HEK293 (cell line): ENCODE data around the gene PRCC.

Experiments used
- CTCF ChIA-PET: fragments of 350-600 bp; formaldehyde crosslinking; extraction: SDS; loops from one replicate; lab custom pipeline; 2021; ENCODE audit warnings: antibody characterized with exemption; lab: Yijun Ruan, JAX
- POLR2A ChIA-PET: fragments of 300-600 bp; formaldehyde crosslinking; extraction: SDS; loops from one replicate; lab custom pipeline; 2020; ENCODE audit warnings: antibody characterized with exemption, inconsistent platforms; lab: Yijun Ruan, JAX
- H3K27ac ChIP-seq: fragments of 200-500 bp; sonication (Bioruptor generic); 2 replicates; pipeline ENCODE4 v1.5.1; 2014; ENCODE audit warnings: low read depth, low read length, control low read depth, inconsistent platforms; ENCODE audit errors: extremely low read depth
- H3K36me3 ChIP-seq, 2 experiments: fragments of 200-500 bp in 1 of 2; sonication (Bioruptor generic) in 1 of 2; 1 replicate in 1 of 2; 2 replicates in 1 of 2; pipeline ENCODE4 v1.5.1; 2014 to 2017; ENCODE audit warnings: inconsistent platforms in 2 of 2, low read length in 2 of 2; ENCODE audit not compliant: control insufficient read depth in 2 of 2, insufficient read depth in 1 of 2
- H3K4me1 ChIP-seq: fragments of 200-500 bp; sonication (Bioruptor generic); 2 replicates; pipeline ENCODE4 v1.5.1; 2014; ENCODE audit warnings: mild to moderate bottlenecking, low read length, inconsistent platforms; ENCODE audit not compliant: control insufficient read depth, insufficient read depth
- H3K4me3 ChIP-seq: 2 replicates; pipeline ENCODE4 v1.5.1; 2011; ENCODE audit warnings: low read depth, mild to moderate bottlenecking, control low read depth, low read length, moderate library complexity
- H3K9me3 ChIP-seq: fragments of 200-500 bp; sonication (Bioruptor generic); 2 replicates; pipeline ENCODE4 v1.5.1; 2014; ENCODE audit warnings: low read depth, low read length, inconsistent platforms; ENCODE audit not compliant: control insufficient read depth, insufficient read depth
- KLF1 ChIP-seq: fragments of 450-650 bp; formaldehyde crosslinking; IDR thresholded peaks from 2 replicates; pipeline ENCODE4 v1.5.1; 2016; ENCODE audit warnings: missing biosample characterization, missing genetic modification characterization
- KLF16 ChIP-seq: fragments of 450-650 bp; formaldehyde crosslinking; IDR thresholded peaks from 2 replicates; pipeline ENCODE4 v1.5.1; 2017; ENCODE audit warnings: missing biosample characterization, missing genetic modification characterization
- MEIS1 ChIP-seq: sonication (generic); formaldehyde crosslinking; IDR thresholded peaks from 2 replicates; pipeline ENCODE4 v1.8.1; 2022; ENCODE audit warnings: missing genetic modification reagents, mild to moderate bottlenecking, borderline replicate concordance
- PRDM1 ChIP-seq: fragments of 450-650 bp; formaldehyde crosslinking; IDR thresholded peaks from 2 replicates; pipeline ENCODE4; 2016; ENCODE audit warnings: missing biosample characterization, missing genetic modification characterization
- PRDM2 ChIP-seq: fragments of 450-650 bp; formaldehyde crosslinking; IDR thresholded peaks from 2 replicates; pipeline ENCODE4 v1.5.1; 2016; ENCODE audit warnings: missing biosample characterization, missing genetic modification characterization, borderline replicate concordance
- SP2 ChIP-seq: fragments of 450-650 bp; formaldehyde crosslinking; IDR thresholded peaks from 2 replicates; pipeline ENCODE4 v1.5.1; 2016; ENCODE audit warnings: missing biosample characterization, missing genetic modification characterization
- TCF7L2 ChIP-seq: IDR thresholded peaks from 2 replicates; pipeline ENCODE4 v1.6.1; 2011; ENCODE audit warnings: low read depth, mild to moderate bottlenecking, inconsistent platforms, low read length, moderate library complexity, borderline replicate concordance
- ZBTB1 ChIP-seq: fragments of 450-650 bp; formaldehyde crosslinking; IDR thresholded peaks from 2 replicates; pipeline ENCODE4 v1.5.1; 2016; ENCODE audit warnings: missing biosample characterization, missing genetic modification characterization
- ZBTB10 ChIP-seq: fragments of 450-650 bp; formaldehyde crosslinking; IDR thresholded peaks from 2 replicates; pipeline ENCODE4 v1.5.1; 2016; ENCODE audit warnings: missing biosample characterization, missing genetic modification characterization
- ZBTB11 ChIP-seq: fragments of 450-650 bp; formaldehyde crosslinking; conservative IDR thresholded peaks from 2 replicates; pipeline ENCODE4 v1.5.1; 2016; ENCODE audit warnings: low read depth, missing biosample characterization, missing genetic modification characterization
- ZFP37 ChIP-seq: fragments of 450-650 bp; formaldehyde crosslinking; IDR thresholded peaks from 2 replicates; pipeline ENCODE4 v1.5.1; 2016; ENCODE audit warnings: missing biosample characterization, missing genetic modification characterization
- ZNF10 ChIP-seq: fragments of 450-650 bp; formaldehyde crosslinking; IDR thresholded peaks from 2 replicates; pipeline ENCODE4 v1.5.1; 2017; ENCODE audit warnings: missing biosample characterization, missing genetic modification characterization
- ZNF114 ChIP-seq: fragments of 450-650 bp; formaldehyde crosslinking; IDR thresholded peaks from 2 replicates; pipeline ENCODE4 v1.5.0; 2017; ENCODE audit warnings: missing biosample characterization, missing genetic modification characterization
- ZNF155 ChIP-seq: fragments of 450-650 bp; formaldehyde crosslinking; IDR thresholded peaks from 2 replicates; pipeline ENCODE4 v1.5.1; 2016; ENCODE audit warnings: missing biosample characterization, missing genetic modification characterization
- ZNF157 ChIP-seq: fragments of 450-650 bp; formaldehyde crosslinking; IDR thresholded peaks from 2 replicates; pipeline ENCODE4 v1.5.1; 2016; ENCODE audit warnings: missing biosample characterization, missing genetic modification characterization
- ZNF266 ChIP-seq: fragments of 450-650 bp; formaldehyde crosslinking; IDR thresholded peaks from 2 replicates; pipeline ENCODE4 v1.5.1; 2016; ENCODE audit warnings: missing biosample characterization, missing genetic modification characterization, low read depth
- ZNF366 ChIP-seq: fragments of 450-650 bp; formaldehyde crosslinking; conservative IDR thresholded peaks from 2 replicates; pipeline ENCODE4 v1.5.1; 2016; ENCODE audit warnings: missing biosample characterization, missing genetic modification characterization
- ZNF433 ChIP-seq: fragments of 450-650 bp; formaldehyde crosslinking; IDR thresholded peaks from 2 replicates; pipeline ENCODE4 v1.5.1; 2016; ENCODE audit warnings: missing biosample characterization, missing genetic modification characterization, low read depth
- ZNF48 ChIP-seq: fragments of 450-650 bp; formaldehyde crosslinking; IDR thresholded peaks from 2 replicates; pipeline ENCODE4 v1.5.1; 2016; ENCODE audit warnings: missing biosample characterization, missing genetic modification characterization
- ZNF629 ChIP-seq: fragments of 450-650 bp; formaldehyde crosslinking; IDR thresholded peaks from 2 replicates; pipeline ENCODE4 v1.5.1; 2017; ENCODE audit warnings: missing biosample characterization, missing genetic modification characterization
- ZNF707 ChIP-seq: fragments of 450-650 bp; formaldehyde crosslinking; IDR thresholded peaks from 2 replicates; pipeline ENCODE4 v1.5.1; 2016; ENCODE audit warnings: missing biosample characterization, missing genetic modification characterization
- ZSCAN16 ChIP-seq: fragments of 450-650 bp; formaldehyde crosslinking; IDR thresholded peaks from 2 replicates; pipeline ENCODE4 v1.5.1; 2016; ENCODE audit warnings: missing biosample characterization, missing genetic modification characterization
- TF ChIP-seq, protein P1 (sequence below): fragments of 450-650 bp; formaldehyde crosslinking; IDR thresholded peaks from 2 replicates; pipeline ENCODE4 v1.5.1; 2016; ENCODE audit warnings: missing biosample characterization, missing genetic modification characterization

PRCC gene

DNA sequence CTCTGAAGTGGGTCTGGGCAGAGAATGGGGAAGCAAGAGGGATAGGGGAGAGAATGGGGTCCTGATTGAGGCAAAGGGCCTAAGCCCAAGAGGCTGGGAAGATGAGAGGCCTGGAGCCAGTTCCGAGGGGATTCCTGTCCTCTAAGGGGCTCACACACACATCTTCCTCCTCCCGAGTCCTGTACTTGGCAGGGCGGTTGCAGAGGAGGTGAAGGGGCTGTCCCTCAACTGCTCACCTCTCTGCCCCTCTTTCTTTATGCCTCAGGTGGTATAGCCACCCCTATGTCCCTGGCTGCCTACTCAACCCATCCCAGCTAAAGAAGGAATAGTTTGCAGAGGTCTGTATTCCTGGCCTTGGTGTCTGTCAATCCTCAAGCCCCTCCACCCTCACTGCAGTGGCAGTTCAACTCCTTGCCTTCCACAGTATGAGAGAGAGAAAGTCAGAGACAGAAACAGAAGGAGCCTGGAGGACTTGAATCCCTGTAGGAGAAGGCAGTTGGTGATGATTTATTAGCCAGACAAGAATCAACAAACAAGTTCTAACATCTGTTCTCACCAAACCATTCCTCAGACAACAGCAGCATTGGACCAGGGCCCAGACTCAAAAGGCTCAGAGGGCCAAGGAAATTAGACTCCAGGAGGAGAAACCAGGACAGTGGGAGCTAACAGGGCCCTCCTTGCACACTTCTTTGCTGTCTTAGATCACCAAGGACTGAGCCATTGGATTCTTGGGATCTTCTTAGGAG is 38.6 kb downstream of the PRCC start:
- peak overlapping the region; percentile 19 for H3K27ac ChIP-seq
- H3K4me1 ChIP-seq = no peaks in the 10 kb centered on the region
- peaks cover 0 to 22% of the 10 kb centered on the region in 2 experiments; a peak in 1 of 3 replicates for H3K36me3 ChIP-seq
- no peak overlapping the region for H3K4me3 ChIP-seq
- CTCF ChIA-PET = interaction anchor here (0.7 to 2.7 kb wide), 6 partner anchors 9 to 117 kb away, joined by 3 to 9 read pairs (median 4); partner anchors contain the start of gene NTRK1
- POLR2A ChIA-PET = no interaction called here
- no peaks in the 10 kb centered on the region for H3K9me3 ChIP-seq
- no peak for TF ChIP-seq KLF16
- no peak for TF ChIP-seq TCF7L2
- TF ChIP-seq, protein P1, sequence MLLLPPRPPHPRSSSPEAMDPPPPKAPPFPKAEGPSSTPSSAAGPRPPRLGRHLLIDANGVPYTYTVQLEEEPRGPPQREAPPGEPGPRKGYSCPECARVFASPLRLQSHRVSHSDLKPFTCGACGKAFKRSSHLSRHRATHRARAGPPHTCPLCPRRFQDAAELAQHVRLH (tag by site-specific recombination) = no peak
- TF ChIP-seq ZNF433 (tag by site-specific recombination) = no peak
- no peak for TF ChIP-seq ZBTB10
- no peak for TF ChIP-seq PRDM2 (tag by site-specific recombination)
- no peak for TF ChIP-seq ZNF48
- no peak for TF ChIP-seq ZBTB1 (tag by site-specific recombination)
- 0 out of 2 replicates have a peak, but pooled peaks have one; percentile 41 for TF ChIP-seq PRDM1 (tag by site-specific recombination)
- 0 out of 2 replicates have a peak, but pooled peaks have one; percentile 22 for TF ChIP-seq ZNF10
- no peak for TF ChIP-seq ZNF629
- no peak for TF ChIP-seq ZNF707
- TF ChIP-seq ZNF157 = no peak
- TF ChIP-seq ZNF266 (tag by site-specific recombination) = no peak
- no peak for TF ChIP-seq ZNF114 (tag by site-specific recombination)
- TF ChIP-seq ZSCAN16 (tag by site-specific recombination) = no peak
- TF ChIP-seq ZFP37 = no peak
- TF ChIP-seq KLF1 (tag by site-specific recombination) = no peak
- no peak for TF ChIP-seq SP2 (tag by site-specific recombination)
- TF ChIP-seq ZBTB11 (tag by site-specific recombination) = no peak
- TF ChIP-seq MEIS1 (CRISPR knock-in tag) = no peak
- TF ChIP-seq ZNF155 = no peak
- TF ChIP-seq ZNF366 (tag by site-specific recombination) = 0 out of 2 replicates have a peak, but pooled peaks have one; percentile 14
